Hepatocyte (in vitro differentiated cells): ENCODE data around the gene CFAP53.

Experiments used
- CTCF ChIP-seq: fragments of 200-600 bp; sonication (generic); IDR thresholded peaks from 2 replicates; pipeline ENCODE4 v1.5.1; 2016; ENCODE audit warnings: antibody characterized with exemption, mild to moderate bottlenecking; ENCODE audit not compliant: poor library complexity
- EZH2 ChIP-seq: fragments of 200-600 bp; sonication (generic); IDR thresholded peaks from 2 replicates; pipeline ENCODE4 v1.6.1; 2016; ENCODE audit warnings: antibody characterized with exemption, mild to moderate bottlenecking, borderline replicate concordance

DNA sequence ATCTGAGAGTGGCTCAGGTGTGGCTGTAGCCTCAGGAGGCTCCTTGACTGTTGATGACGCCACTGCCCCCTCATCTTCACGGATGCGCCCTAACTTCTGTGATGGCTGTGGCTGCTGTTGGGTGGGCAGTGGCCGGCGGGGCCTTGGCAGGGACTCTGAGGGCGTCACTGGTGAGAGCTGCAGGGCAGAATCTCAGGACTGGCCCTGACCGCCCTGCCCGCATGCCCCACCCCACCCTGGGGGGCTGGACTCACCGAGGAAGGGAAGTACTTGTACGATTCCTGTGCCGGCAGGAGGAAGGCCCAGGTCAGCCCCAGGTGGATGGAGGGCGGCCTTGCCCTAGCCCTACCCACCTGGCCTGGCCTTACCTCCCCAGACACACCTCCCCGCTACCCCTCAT lies 18.8 kb upstream of the CFAP53 start:
- TF ChIP-seq CTCF (no peak), EZH2 (no peak)
